MM.1S (cell line): ENCODE measurements around the gene SAMD4A.

Experiments
- CTCF ChIP-seq: fragments of 300-600 bp; sonication (generic); IDR thresholded peaks from 2 replicates; pipeline ENCODE4 v1.5.1; 2016; ENCODE audit warnings: antibody characterized with exemption, low read length, mixed read lengths
- EZH2 ChIP-seq: fragments of 300-600 bp; sonication (generic); optimal IDR thresholded peaks from 2 replicates; pipeline ENCODE3; 2017; ENCODE audit warnings: low read depth, mild to moderate bottlenecking, antibody characterized with exemption, low read length, mixed read lengths
- EZH2phosphoT487 ChIP-seq: fragments of 300-600 bp; sonication (generic); IDR thresholded peaks from 2 replicates; pipeline ENCODE4 v1.6.1; 2018; ENCODE audit warnings: antibody characterized with exemption, low read length

DNA sequence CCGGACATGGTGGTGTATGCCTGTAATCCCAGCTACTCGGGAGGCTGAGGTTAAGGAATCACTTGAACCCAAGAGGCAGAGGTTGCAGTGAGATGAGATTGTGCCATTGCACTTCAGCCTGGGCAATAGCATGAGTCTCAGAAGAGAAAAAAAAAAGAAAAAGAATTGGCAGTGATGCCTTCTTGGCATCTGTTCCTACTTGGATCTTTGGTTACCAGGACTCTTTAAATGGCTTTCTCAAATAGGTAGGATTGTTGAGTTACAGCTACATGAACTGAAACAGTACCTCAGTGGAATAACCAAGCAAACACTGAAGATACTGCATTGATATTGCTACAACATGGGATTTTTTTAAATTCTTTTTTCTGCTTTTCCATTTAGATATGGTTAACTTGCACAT is 136.8 kb downstream of the SAMD4A start:
- TF ChIP-seq CTCF, result no peak
- no peak for TF ChIP-seq EZH2phosphoT487
- TF ChIP-seq EZH2, result no peak
